ENCODE measurements around the gene ZNHIT6.

DNA sequence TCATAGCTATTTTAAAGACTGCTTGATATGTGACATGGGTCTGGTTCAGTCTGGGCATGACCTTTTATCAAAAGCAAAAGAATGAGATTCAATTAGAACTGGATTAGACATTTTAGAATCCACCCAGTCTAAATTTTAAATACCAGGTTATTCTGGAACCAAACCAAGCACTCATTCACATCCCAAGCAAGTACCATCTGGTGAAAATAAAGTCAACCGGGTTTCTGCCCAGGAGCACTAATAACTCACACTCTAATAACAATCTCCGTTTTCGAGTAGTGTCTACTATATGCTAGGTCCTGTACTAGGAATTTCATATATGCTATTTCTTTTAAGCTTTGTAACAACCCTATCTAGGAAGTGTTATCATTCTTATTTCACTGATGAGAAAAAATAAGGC, 30.6 kb downstream of the ZNHIT6 start:
- no peak for TF ChIP-seq GATA1 (IDR thresholded peaks at IDR 0.05; ENCODE audit: low read depth, low read length)
- no peak for TF ChIP-seq POLR2A (IDR thresholded peaks at IDR 0.05; ENCODE audit: low read length)

All from erythroblast (primary cell).